Right renal cortex interstitium (tissue), 3 donors: ENCODE results near the gene SH3RF3. TPM values are rescaled to one million over a fixed set of nuclear protein-coding genes. Genes with fewer than 3 reads are reported as not detected.
"Not testable (repeated sequence)": the region's sequence is repeated elsewhere in the genome, so short reads cannot be mapped to it uniquely, and the experiment has no call there.

Experiments used
- DNase-seq, 3 donors: peaks; one replicate each; pipeline ENCODE4 v3.0.0-alpha.2; 2013; ENCODE audit warnings: low read depth in 3 of 3, low spot score in 2 of 3
- polyA plus RNA-seq, 3 donors: library from polyadenylated mRNA; unstranded; fragments of 120-200 nt; gene quantifications; one replicate each; pipeline ENCODE4 v1.2.1, GENCODE V29; 2013; ENCODE audit not compliant: insufficient read length in 3 of 3

SH3RF3 gene
- polyA plus RNA-seq, 3 donors: 4.3 to 4.5 (median 4.3) TPM

- not testable (repeated sequence) for DNase-seq
Measured at GRCh38 chr2:109117181-109117580, 11.8 kb upstream of the SH3RF3 start.

- DNase-seq: no peak
Measured at GRCh38 chr2:109117780-109118179, 11.2 kb upstream of the SH3RF3 start.

- DNase-seq: no peak
Measured at GRCh38 chr2:109118321-109118720, 10.7 kb upstream of the SH3RF3 start.

GRCh38 chr2:109120166-109120565 is 8.8 kb upstream of the SH3RF3 start:
- DNase-seq: no peak

- not testable (repeated sequence) for DNase-seq
Measured at GRCh38 chr2:109120686-109121085, 8.3 kb upstream of the SH3RF3 start.

- no peak for DNase-seq
Measured at GRCh38 chr2:109123586-109124201, 5.3 kb upstream of the SH3RF3 start.

- no peak for DNase-seq
Measured at GRCh38 chr2:109124982-109125592, 3.9 kb upstream of the SH3RF3 start.

GRCh38 chr2:109125593-109126500 is 3.2 kb upstream of the SH3RF3 start:
- no peak for DNase-seq

- no peak for DNase-seq
Measured at GRCh38 chr2:109126501-109126860, 2.5 kb upstream of the SH3RF3 start.

GRCh38 chr2:109127556-109127955 is 1.4 kb upstream of the SH3RF3 start:
- no peak for DNase-seq

- peak in 2 of 3 donors; percentile 68 to 78 for DNase-seq
Measured at GRCh38 chr2:109128048-109128615, 873 bp upstream of the SH3RF3 start.

GRCh38 chr2:109129356-109129920 is 433 bp downstream of the SH3RF3 start:
- DNase-seq: peak in 1 of 3 donors; percentile 29

GRCh38 chr2:109129921-109130722 is 1.1 kb downstream of the SH3RF3 start:
- DNase-seq: no peak

GRCh38 chr2:109130723-109130995 is 1.7 kb downstream of the SH3RF3 start:
- DNase-seq: no peak

- DNase-seq: no peak
Measured at GRCh38 chr2:109131777-109132176, 2.8 kb downstream of the SH3RF3 start.

GRCh38 chr2:109132626-109133025 is 3.6 kb downstream of the SH3RF3 start:
- no peak for DNase-seq

- DNase-seq: no peak
Measured at GRCh38 chr2:109133746-109134145, 4.7 kb downstream of the SH3RF3 start.

- DNase-seq: no peak
Measured at GRCh38 chr2:109134741-109135358, 5.8 kb downstream of the SH3RF3 start.

GRCh38 chr2:109135359-109136197 is 6.6 kb downstream of the SH3RF3 start:
- DNase-seq: no peak
